Astrocyte (in vitro differentiated cells and primary cell): ENCODE measurements around the gene FUNDC2.

Experiments
- EZH2 ChIP-seq: IDR thresholded peaks from 2 replicates; pipeline ENCODE4 v1.6.1; 2012; ENCODE audit warnings: mild to moderate bottlenecking, low read length, inconsistent platforms; ENCODE audit not compliant: insufficient read depth
- TF ChIP-seq, protein P1 (sequence below): IDR thresholded peaks from 2 replicates; pipeline ENCODE4 v1.5.1; 2011; ENCODE audit warnings: low read depth, mild to moderate bottlenecking, inconsistent platforms, low read length, moderate library complexity; ENCODE audit not compliant: insufficient read depth

DNA sequence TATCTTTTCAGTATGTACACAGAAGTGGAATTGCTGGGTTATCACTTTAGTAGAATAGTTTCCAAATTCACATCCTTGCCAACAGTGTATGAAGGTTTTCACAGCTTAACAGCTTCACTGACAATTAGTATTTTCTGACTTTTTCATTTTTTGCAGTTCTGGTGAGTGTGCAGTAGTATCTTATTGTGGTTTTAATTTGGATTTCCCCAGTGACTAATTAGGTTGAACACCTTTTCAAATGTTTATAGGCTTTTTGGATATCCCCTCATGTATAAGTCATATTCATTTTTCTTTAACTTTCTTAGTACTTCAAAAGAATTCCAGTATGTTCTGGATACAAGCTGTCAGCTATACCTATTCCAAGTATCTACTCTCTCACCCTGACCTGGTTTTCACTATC lies 81.8 kb downstream of the FUNDC2 start:
- TF ChIP-seq, protein P1, sequence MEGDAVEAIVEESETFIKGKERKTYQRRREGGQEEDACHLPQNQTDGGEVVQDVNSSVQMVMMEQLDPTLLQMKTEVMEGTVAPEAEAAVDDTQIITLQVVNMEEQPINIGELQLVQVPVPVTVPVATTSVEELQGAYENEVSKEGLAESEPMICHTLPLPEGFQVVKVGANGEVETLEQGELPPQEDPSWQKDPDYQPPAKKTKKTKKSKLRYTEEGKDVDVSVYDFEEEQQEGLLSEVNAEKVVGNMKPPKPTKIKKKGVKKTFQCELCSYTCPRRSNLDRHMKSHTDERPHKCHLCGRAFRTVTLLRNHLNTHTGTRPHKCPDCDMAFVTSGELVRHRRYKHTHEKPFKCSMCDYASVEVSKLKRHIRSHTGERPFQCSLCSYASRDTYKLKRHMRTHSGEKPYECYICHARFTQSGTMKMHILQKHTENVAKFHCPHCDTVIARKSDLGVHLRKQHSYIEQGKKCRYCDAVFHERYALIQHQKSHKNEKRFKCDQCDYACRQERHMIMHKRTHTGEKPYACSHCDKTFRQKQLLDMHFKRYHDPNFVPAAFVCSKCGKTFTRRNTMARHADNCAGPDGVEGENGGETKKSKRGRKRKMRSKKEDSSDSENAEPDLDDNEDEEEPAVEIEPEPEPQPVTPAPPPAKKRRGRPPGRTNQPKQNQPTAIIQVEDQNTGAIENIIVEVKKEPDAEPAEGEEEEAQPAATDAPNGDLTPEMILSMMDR: no peak
- TF ChIP-seq EZH2: no peak
